ENCODE data around the gene MCF2L2.
"Not testable (repeated sequence)": the region's sequence is repeated elsewhere in the genome, so short reads cannot be mapped to it uniquely, and the experiment has no call there.

Gene MCF2L2

GRCh38 chr3:183428447-183429211 lies at the start of gene MCF2L2:
Gene MCF2L2 (minus strand): TSS chr3:183428619. CDS start chr3:183427977, 642 bp downstream.
- DNase-seq = peak; percentile 60 to 69

DNA sequence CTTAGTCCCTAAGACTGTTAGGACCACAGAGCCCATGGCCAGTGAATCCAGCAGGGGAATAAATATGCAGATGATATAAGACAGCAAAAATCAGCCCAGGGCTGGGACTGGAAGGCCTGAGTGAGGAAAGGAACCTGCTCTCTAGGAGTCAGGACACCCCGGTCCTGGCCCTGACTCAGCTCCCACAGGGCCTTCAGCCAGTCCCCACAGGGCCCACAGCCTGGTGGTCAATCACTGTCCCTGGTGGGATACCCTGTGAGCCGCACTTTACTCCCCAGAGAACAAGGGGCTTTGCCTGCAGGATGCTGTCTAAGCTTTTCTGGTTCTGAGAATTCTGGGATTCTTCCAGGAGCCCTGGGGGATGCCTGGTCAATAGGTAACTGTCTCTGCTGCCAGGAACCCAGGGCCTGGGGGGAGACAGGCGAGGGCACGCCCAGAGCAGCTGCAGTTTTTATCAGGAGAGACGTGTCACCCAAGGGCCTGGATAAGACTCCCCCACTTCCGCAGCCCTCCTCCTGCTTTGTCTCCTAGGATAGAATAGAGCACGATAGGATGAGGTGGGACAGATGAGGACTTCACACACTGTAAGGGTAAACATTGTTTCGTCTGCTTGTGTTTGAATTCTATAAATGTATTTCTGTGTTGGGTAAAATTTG lies 49.5 kb upstream of the MCF2L2 start:
- DNase-seq = no peak

- DNase-seq = not testable (repeated sequence)
These were observed 47.3 kb upstream of the MCF2L2 start for GRCh38 chr3:183475764-183476162.

- DNase-seq = no peak
These were observed 46.8 kb upstream of the MCF2L2 start for GRCh38 chr3:183475016-183475763.

- DNase-seq = no peak
These were observed 45.5 kb upstream of the MCF2L2 start for GRCh38 chr3:183473969-183474368.

GRCh38 chr3:183472155-183472554 lies 43.7 kb upstream of the MCF2L2 start:
- no peak for DNase-seq

GRCh38 chr3:183468424-183468823 lies 40.0 kb upstream of the MCF2L2 start:
- DNase-seq = no peak

- no peak for DNase-seq
These were observed 38.2 kb upstream of the MCF2L2 start for GRCh38 chr3:183466575-183466974.

DNA sequence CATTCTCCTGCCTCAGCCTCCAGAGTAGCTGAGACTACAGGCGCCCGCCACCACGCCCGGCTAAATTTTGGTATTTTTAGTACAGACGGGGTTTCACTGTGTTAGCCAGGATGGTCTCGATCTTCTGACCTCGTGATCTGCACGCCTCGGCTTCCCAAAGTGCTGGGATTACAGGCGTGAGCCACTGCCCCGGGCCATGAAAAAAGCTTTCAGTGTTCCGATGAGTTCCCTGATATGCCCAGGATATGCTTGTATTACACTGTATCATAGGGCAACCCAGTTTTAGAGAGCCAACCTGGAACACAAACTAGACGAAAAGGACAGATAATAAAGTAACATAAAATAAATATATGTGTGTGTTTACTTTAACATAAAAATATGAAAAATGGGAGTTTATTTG lies 37.3 kb upstream of the MCF2L2 start:
- not testable (repeated sequence) for DNase-seq

- no peak for DNase-seq
These were observed 36.1 kb upstream of the MCF2L2 start for GRCh38 chr3:183464480-183464879.

DNA sequence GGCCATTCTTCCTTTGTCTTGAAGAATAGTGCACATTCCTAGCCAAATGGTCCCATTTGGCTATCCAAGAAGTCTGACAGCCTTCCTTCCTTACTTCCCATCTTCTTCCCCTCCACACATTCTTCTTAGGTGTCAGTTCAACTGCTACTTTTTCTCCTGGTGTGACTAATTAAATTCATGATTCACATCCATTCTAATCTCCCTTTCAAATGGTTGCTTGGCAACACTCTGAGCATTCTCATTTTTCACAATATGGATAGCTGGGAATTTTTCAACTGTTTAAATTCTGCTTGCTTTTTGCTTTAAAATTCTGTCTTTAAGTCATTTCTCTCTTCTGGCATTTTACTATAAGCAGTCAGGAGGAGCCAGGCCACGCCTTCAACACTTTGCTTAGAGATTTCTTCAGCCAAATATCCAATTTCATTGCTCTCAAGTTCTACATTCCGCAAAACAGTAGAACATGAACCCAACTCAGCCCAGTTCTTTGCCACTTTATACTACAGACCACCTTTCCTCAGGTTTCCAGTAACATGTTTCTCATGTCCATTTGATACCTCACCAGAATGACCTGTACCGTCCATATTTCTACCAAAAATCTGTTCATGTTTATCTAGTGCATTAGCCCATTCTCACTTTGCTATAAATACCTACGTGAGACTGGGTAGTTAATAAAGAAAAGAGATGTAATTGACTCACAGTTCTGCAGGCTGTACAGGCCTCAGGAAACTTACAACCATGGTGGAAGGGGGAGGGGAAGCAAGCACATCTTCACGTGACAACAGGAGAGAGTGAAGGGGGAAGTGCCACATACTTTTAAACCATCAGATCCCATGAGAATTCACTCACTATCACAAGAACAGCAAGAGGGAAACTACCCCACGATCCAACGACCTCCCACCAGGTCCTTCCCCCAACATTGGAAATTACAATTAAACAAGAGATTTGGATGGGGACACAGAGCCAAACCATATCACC lies 31.9 kb upstream of the MCF2L2 start:
- no peak for DNase-seq

- DNase-seq = no peak
These were observed 26.7 kb upstream of the MCF2L2 start for GRCh38 chr3:183455089-183455488.

DNA sequence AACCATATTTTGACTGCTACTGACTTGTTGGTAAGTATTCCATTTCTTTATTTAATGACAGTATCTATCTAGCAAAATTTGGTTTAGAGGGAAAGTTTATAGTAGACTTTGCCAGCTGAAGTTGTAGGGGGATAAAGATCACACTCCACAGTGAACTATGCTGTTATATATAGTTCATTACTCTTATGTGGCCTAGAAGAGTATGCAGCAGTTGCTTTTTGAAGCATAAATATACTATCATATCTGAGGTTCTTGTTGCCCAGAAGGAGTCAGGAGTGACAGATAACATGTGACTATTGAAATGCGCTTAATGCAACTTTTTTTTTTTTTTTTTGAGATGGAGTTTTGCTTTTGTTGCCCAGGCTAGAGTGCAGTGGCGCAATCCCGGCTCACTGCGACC lies 25.6 kb upstream of the MCF2L2 start:
- no peak for DNase-seq

DNA sequence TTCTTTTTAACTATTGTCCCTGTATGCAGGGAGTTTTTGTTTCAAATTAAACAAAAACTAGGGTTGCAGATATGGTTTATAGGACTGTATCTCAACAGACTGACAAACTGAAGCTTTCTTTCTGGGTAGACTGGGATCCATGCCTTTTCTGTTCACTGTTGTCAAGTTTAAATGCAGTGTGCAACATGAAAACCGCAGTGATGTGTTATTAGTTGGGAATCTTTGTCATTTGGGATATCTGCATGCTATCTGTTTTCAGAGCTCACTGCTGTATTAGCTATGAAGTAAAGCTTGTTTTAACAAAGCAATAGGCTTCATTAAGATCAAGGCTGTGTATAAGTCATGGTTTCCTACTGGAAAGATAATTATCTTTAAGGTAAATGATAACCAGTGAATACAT lies 21.4 kb upstream of the MCF2L2 start:
- no peak for DNase-seq

DNA sequence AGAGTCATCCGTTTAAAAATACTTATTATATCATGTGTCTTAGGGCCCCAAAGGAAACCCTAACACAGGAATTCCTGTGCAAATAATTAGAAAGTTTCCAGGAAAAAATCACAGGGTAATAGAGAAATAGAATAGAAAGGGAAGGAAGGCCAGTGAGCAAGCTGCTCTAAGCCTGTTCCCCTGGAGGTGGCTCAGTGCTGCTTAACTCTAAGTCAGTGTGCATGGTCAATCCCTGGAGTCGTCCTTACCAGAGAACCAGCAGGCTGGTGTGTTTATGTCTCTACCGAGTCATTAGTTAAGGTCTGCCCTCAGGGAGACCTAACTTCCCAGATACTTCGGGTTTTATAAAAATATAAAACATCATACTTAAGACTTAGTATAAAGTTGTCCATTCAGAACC lies 21.0 kb upstream of the MCF2L2 start:
- no peak for DNase-seq

GRCh38 chr3:183448369-183449128 lies 20.1 kb upstream of the MCF2L2 start:
- no peak for DNase-seq

- peak; percentile 65 to 68 for DNase-seq
These were observed 19.0 kb upstream of the MCF2L2 start for GRCh38 chr3:183447206-183448001.

GRCh38 chr3:183446838-183447205 lies 18.4 kb upstream of the MCF2L2 start:
- no peak for DNase-seq

DNA sequence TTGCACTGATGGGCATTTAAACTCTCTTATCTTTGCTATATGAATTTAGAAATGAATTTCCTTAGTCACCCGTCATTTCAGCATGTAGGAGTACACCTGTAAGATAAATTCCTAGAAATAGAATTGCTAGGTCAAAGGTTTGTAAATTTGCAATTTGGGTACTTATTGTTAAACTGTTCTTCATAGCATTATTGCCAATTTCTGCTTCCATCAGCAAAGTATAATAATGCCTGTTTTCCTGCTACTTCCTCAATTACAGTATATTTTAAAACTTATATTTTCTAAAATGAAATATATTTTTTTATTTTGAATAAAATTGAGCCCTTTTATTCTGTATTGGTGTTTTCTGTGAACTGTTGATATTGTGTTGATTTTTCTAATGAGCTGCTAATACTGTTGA lies 16.3 kb upstream of the MCF2L2 start:
- DNase-seq = no peak

- no peak for DNase-seq
These were observed 15.3 kb upstream of the MCF2L2 start for GRCh38 chr3:183443395-183444385.

Data from stimulated activated CD4-positive, alpha-beta T cell treated with anti-CD3 and anti-CD28 coated beads, Interleukin-2, amount 100 ng/mL, for 48 hours (primary cell).